ENCODE results near the gene TM2D3.

DNA sequence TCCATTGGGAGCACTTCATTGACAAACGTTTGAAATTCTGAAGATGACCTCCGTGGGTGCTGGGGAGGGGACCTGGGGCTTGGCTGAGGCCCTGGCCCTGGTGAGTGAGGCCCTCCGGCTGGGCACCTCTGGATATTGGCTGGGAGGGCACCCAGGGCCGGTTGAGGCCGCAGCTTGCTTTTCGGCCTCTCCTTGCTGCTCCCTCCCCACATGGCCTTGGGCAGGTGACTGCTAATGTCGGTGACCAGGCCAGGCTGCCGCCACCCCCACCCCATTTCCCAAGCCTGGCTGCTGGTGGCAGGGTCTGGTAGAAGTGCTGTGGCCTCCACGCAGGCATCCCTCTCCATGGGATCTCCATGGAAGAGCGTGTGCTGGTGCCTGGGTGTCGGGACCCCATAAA is 39.5 kb downstream of the TM2D3 start:
- TF ChIP-seq POLR2A (IDR thresholded peaks at IDR 0.05; ENCODE audit: low read length): no peak
- no peak for TF ChIP-seq GATA1 (IDR thresholded peaks at IDR 0.05; ENCODE audit: low read depth, low read length)

Data from erythroblast (primary cell).